ENCODE data around the gene DGKA.
"Not testable (repeated sequence)": the region's sequence is repeated elsewhere in the genome, so short reads cannot be mapped to it uniquely, and the experiment has no call there.

Gene DGKA

DNA sequence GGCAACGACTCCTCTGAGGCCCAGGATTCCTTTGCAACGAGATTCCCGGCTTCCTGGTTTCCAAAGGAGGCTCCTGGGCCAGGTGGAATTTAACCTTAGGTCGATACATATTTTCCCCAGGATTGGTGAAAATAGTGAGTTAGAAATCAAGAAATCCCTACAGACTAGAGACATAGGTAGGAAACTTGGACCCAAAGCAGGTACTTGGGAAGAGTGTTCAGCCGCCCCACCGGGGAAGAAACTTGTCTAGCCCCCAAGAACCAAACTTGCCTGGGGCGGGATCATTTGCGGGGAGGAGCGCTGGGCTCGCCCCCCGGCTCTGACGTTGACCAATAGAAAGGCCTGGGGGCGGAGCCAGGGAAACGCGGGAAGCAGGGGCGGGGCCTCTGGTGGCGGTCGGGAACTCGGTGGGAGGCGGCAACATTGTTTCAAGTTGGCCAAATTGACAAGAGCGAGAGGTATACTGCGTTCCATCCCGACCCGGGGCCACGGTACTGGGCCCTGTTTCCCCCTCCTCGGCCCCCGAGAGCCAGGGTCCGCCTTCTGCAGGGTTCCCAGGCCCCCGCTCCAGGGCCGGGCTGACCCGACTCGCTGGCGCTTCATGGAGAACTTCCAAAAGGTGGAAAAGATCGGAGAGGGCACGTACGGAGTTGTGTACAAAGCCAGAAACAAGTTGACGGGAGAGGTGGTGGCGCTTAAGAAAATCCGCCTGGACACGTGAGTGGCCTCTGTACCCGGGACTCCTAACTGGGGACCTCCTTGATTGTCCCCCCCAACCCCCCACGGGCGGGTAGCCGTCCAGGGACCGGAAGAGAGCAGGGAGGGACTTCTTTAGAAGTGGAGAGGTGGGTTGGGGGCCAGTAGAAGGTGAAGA lies 35.7 kb downstream of the DGKA start, which contains the start of gene CDK2:
Gene CDK2 (plus strand): TSS at position 423 of the 874 bp plus-strand sequence. CDS start 179 bp downstream, at position 602.
- DNase-seq (ENCODE audit: low read depth in 2 of 2): peak; percentile 78 to 81

DNA sequence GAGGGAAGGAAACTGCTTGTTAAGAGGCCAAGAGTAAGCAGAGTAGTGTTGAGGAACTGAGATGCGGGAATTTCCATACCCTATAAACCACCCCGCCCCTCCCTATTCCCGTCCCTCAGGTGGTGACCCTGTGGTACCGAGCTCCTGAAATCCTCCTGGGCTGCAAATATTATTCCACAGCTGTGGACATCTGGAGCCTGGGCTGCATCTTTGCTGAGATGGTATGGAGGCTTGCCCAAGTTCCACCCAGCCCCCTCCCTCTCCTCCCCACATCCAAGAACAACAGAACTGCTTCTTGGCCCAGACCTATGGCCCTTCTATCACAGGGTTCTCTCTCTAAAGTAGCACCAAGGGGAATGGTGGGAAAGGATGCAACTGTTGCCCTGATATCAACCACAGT lies 38.4 kb downstream of the DGKA start:
- no peak for DNase-seq (ENCODE audit: low read depth in 2 of 2)

DNA sequence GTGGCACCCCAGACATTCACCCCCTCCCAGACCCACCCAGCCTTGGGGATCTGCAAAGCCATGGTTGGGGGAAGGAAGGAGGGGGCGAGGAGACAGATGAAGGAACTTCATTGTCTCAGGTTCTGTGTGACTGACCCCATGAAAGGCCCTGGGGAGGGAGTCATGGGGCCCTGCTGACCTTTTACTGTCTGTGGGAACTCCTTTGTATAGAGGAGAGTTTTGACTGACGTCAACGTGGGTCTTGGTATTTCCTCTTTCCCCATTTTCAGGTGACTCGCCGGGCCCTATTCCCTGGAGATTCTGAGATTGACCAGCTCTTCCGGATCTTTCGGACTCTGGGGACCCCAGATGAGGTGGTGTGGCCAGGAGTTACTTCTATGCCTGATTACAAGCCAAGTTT lies 39.8 kb downstream of the DGKA start:
- DNase-seq (ENCODE audit: low read depth in 2 of 2): no peak

GRCh38 chr12:55972042-55972441 lies 41.1 kb downstream of the DGKA start:
- DNase-seq (ENCODE audit: low read depth in 2 of 2): no peak

GRCh38 chr12:55972456-55972855 lies 41.5 kb downstream of the DGKA start:
- DNase-seq (ENCODE audit: low read depth in 2 of 2): no peak

GRCh38 chr12:55972911-55973598 lies 42.1 kb downstream of the DGKA start:
- DNase-seq (ENCODE audit: low read depth in 2 of 2): no peak

- DNase-seq (ENCODE audit: low read depth in 2 of 2): peak; percentile 94 to 99
Observed at GRCh38 chr12:55973599-55974307, 42.8 kb downstream of the DGKA start, which contains the start of gene RAB5B. Gene RAB5B, plus strand, starts transcription at chr12:55974078. Its CDS starts 12,883 bp downstream, at chr12:55986961.

DNA sequence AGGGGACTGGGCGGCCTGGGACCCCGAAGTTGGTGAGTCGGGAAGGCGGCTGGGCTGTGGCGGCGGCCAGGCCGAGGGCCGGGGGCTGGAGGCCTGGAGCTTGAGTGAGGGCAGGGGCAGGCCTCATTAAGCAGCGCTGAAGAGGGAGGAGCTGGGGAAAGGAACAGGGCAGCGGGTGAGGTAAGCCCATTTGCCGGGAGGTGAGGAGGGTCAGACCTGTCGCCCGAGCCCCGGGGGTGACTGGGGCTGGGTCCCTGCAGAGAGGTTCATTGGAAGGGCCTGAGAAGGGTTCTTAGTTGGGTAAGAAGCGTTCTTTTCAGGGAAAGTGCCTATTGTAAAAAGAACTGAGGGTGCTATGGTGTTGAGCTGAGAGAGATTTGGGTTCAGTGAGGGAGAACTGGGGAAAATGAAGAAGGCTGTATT lies 43.4 kb downstream of the DGKA start:
- DNase-seq (ENCODE audit: low read depth in 2 of 2): peak in 1 of 2 donors; percentile 14

GRCh38 chr12:55978393-55978792 lies 47.4 kb downstream of the DGKA start:
- no peak for DNase-seq (ENCODE audit: low read depth in 2 of 2)

- DNase-seq (ENCODE audit: low read depth in 2 of 2): no peak
Observed at GRCh38 chr12:55979069-55979468, 48.1 kb downstream of the DGKA start.

DNA sequence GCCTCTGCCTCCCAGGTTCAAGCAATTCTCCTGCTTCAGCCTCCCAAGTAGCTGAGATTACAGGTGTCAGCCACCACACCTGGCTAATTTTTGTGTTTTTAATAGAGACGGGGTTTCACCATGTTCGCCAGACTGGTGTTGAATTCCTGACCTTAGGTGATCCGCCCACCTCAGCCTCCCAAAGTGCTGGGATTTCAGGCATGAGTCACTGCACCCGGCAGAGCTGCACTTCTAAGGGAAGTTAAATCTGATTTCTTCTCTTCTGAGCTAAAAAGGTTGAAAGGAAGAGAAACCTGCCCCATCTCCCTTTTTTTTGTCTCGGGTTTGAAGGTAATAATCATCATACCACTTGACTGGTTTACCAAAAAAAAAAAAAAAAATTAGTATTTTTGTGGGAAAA lies 50.9 kb downstream of the DGKA start:
- DNase-seq (ENCODE audit: low read depth in 2 of 2): not testable (repeated sequence)

DNA sequence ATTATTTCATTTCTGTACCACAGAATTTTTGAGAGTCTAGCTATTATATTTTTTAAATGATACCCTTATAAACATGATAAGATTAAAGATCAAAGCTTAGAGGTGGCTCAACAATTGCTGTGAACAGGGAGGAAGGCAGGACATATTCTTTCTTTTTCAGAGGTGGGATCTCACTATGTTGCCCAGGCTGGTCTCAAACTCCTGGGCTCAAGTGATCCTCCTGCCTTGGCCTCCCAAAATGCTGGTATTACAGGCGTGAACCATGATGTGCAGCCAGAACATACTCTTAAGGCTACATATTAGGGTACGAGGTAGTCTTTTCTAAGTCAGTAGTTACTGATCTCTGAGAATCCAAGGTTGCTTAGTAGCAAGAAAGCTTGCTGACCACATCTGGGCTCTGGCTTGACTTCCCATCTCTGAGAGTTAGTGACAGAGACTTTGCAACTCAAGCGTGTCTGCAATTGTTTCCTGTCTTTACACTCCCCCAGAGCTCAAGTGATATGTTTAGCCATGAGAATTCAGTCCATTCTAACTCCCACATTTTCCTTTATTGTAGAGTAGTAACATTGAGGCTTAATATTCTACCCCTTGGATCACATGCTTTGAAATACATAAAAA lies 51.5 kb downstream of the DGKA start:
- DNase-seq (ENCODE audit: low read depth in 2 of 2): no peak

GRCh38 chr12:55983232-55983842 lies 52.4 kb downstream of the DGKA start:
- no peak for DNase-seq (ENCODE audit: low read depth in 2 of 2)

GRCh38 chr12:55984861-55985260 lies 53.9 kb downstream of the DGKA start:
- DNase-seq (ENCODE audit: low read depth in 2 of 2): no peak

GRCh38 chr12:55985341-55985740 lies 54.4 kb downstream of the DGKA start:
- DNase-seq (ENCODE audit: low read depth in 2 of 2): no peak

- not testable (repeated sequence) for DNase-seq (ENCODE audit: low read depth in 2 of 2)
Observed at GRCh38 chr12:55985976-55986375, 55.0 kb downstream of the DGKA start.

- no peak for DNase-seq (ENCODE audit: low read depth in 2 of 2)
Observed at GRCh38 chr12:55991110-55991509, 60.1 kb downstream of the DGKA start.

- no peak for DNase-seq (ENCODE audit: low read depth in 2 of 2)
Observed at GRCh38 chr12:55993230-55993853, 62.4 kb downstream of the DGKA start.

DNA sequence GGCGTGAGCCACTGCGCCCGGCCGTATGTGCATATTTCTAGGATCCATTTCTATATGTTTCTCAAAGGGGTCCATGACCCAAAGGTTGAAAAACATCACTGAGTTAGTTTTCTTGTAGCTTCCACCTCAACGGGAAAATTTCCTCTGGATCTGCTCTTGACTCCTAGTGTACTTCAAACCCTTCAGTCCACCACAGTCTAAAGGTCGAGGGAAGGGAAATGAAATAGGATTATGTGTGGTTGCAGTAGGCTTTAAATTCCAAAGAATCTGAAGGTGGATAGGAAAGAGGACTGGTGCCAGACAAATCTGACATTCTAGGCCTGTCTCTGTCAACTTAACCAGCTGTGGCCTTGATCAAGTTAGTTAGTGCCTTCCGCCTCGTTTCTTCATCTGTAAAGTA lies 64.4 kb downstream of the DGKA start:
- no peak for DNase-seq (ENCODE audit: low read depth in 2 of 2)

GRCh38 chr12:55996201-55996714 lies 65.3 kb downstream of the DGKA start:
- DNase-seq (ENCODE audit: low read depth in 2 of 2): peak; percentile 43 to 53
